SH-SY5Y (cell line): ENCODE data around the gene AOC1.

ENCODE experiments used
- GATA2 ChIP-seq: IDR thresholded peaks from 2 replicates; pipeline ENCODE4 v1.6.1; 2011; ENCODE audit warnings: mild to moderate bottlenecking, low read depth, low read length
- GATA3 ChIP-seq: IDR thresholded peaks from 2 replicates; pipeline ENCODE4 v1.6.1; 2011; ENCODE audit warnings: low read depth, mild to moderate bottlenecking, low read length, moderate library complexity

- TF ChIP-seq GATA2 = no peak
- no peak for TF ChIP-seq GATA3
These were observed 47.5 kb upstream of the AOC1 start for GRCh38 chr7:150804802-150805201.
